Hepatocyte (in vitro differentiated cells): Measurements from ENCODE around the gene PKDREJ. TPM values are rescaled to one million over a fixed set of nuclear protein-coding genes. Genes with fewer than 3 reads are reported as not detected.

ENCODE experiments used
- DNase-seq: peaks from one replicate; pipeline ENCODE4 v3.0.0-alpha.2; 2016; ENCODE audit warnings: low spot score
- H2AFZ ChIP-seq: fragments of 200-600 bp; sonication (generic); 2 replicates; pipeline ENCODE4 v1.6.0; 2016; ENCODE audit warnings: antibody characterized with exemption, mild to moderate bottlenecking
- H3K27ac ChIP-seq: fragments of 200-600 bp; sonication (generic); 2 replicates; pipeline ENCODE4 v1.5.1; 2016; ENCODE audit warnings: mild to moderate bottlenecking
- H3K27me3 ChIP-seq: fragments of 200-600 bp; sonication (generic); 2 replicates; pipeline ENCODE4 v1.6.1; 2016
- H3K36me3 ChIP-seq: fragments of 200-600 bp; sonication (generic); replicated peaks from 2 replicates; pipeline ENCODE4 v1.5.1; 2016; ENCODE audit warnings: low read depth; ENCODE audit not compliant: insufficient read depth
- H3K4me1 ChIP-seq: fragments of 200-600 bp; sonication (generic); 2 replicates; pipeline ENCODE4 v1.5.1; 2016; ENCODE audit warnings: mild to moderate bottlenecking, moderate library complexity; ENCODE audit not compliant: insufficient read depth
- H3K4me2 ChIP-seq: fragments of 200-600 bp; sonication (generic); 2 replicates; pipeline ENCODE4 v1.6.0; 2016
- H3K4me3 ChIP-seq: fragments of 200-600 bp; sonication (generic); 2 replicates; pipeline ENCODE4 v1.5.1; 2016; ENCODE audit warnings: mild to moderate bottlenecking
- H3K79me2 ChIP-seq: fragments of 200-600 bp; sonication (generic); 2 replicates; pipeline ENCODE4 v1.6.0; 2017; ENCODE audit warnings: mild to moderate bottlenecking
- H3K9me2 ChIP-seq: fragments of 200-600 bp; sonication (generic); replicated peaks from 2 replicates; pipeline ENCODE4 v1.6.0; 2017; ENCODE audit warnings: mild to moderate bottlenecking; ENCODE audit not compliant: insufficient read depth
- H3K9me3 ChIP-seq: fragments of 200-600 bp; sonication (generic); 2 replicates; pipeline ENCODE4 v1.5.1; 2016; ENCODE audit warnings: low read depth, mild to moderate bottlenecking
- H4K20me1 ChIP-seq: fragments of 200-600 bp; sonication (generic); 2 replicates; pipeline ENCODE4 v1.6.0; 2016; ENCODE audit warnings: mild to moderate bottlenecking; ENCODE audit not compliant: insufficient read depth, poor library complexity, severe bottlenecking
- EZH2 ChIP-seq: fragments of 200-600 bp; sonication (generic); IDR thresholded peaks from 2 replicates; pipeline ENCODE4 v1.6.1; 2016; ENCODE audit warnings: antibody characterized with exemption, mild to moderate bottlenecking, borderline replicate concordance
- EZH2phosphoT487 ChIP-seq: fragments of 200-600 bp; sonication (generic); IDR thresholded peaks from one replicate; pipeline ENCODE4 v1.6.1; 2018; ENCODE audit warnings: antibody characterized with exemption, mild to moderate bottlenecking, low read depth, moderate library complexity; ENCODE audit not compliant: unreplicated experiment, severe bottlenecking
- WGBS: methylation state at CpG from one replicate; pipeline ENCODE4 v1.1.6; 2016; ENCODE audit warnings: low lambda C conversion rate; ENCODE audit errors: missing lambda C conversion rate; 5-methylcytosine and 5-hydroxymethylcytosine counted together
- polyA plus RNA-seq: library from polyadenylated mRNA; unstranded; fragments of >200 nt; fragmentation: Nextera tagmentation; extraction: Ambion mirVana; gene quantifications from 2 replicates; pipeline ENCODE4 v1.2.1, GENCODE V29; 2016
- total RNA-seq: library from RNA; depleted of rRNA; stranded (reverse); fragments of >200 nt; gene quantifications from 2 replicates; pipeline ENCODE4 v1.2.3, GENCODE V29; 2014
- TF ChIP-seq, protein P1 (sequence below): fragments of 200-600 bp; sonication (generic); IDR thresholded peaks from 2 replicates; pipeline ENCODE4 v1.5.1; 2016; ENCODE audit warnings: antibody characterized with exemption, mild to moderate bottlenecking; ENCODE audit not compliant: poor library complexity

PKDREJ gene
- total and polyA plus RNA-seq, 2 experiments from 2014 or later = 0.16 TPM; not detected in 1

DNA sequence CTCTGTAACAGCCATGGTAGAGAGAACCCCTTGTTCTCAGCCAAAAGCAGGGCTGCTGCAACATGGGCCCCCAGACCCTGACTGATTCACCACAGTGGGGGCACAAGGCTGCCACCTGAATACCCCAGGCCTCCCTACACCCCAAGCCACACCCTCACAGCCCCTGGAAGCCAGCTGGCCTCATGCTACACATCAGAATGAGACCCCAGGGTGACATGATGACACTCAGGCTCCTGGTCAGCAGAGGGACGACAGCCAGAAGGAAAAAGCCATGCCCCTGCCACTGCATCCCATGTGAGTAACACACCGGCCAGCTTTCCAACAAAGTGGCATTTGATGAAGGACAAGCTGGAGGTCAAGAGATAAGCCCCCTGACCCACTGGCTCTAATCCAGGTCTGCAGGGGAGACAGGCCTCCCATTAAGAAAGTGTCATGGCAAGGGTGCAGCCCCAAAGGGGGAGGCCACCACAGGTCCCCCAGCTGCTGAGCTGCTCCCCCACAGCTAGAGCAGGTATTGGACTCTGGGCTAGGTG, 15.6 kb downstream of the PKDREJ start:
- Histone ChIP-seq H2AFZ (no peak overlapping the region), H3K27me3 (no peaks in the 10 kb centered on the region), H3K9me2 (no peaks in the 10 kb centered on the region), H4K20me1 (no peaks in the 10 kb centered on the region), H3K27ac (no peak overlapping the region), H3K79me2 (peaks cover 6% of the 10 kb centered on the region), H3K4me2 (no peak overlapping the region), H3K36me3 (no peaks in the 10 kb centered on the region), H3K4me3 (no peak overlapping the region), H3K9me3 (no peaks in the 10 kb centered on the region), H3K4me1 (peaks cover 6% of the 10 kb centered on the region)
- TF ChIP-seq EZH2phosphoT487 (no peak), EZH2 (no peak)
- TF ChIP-seq, protein P1, sequence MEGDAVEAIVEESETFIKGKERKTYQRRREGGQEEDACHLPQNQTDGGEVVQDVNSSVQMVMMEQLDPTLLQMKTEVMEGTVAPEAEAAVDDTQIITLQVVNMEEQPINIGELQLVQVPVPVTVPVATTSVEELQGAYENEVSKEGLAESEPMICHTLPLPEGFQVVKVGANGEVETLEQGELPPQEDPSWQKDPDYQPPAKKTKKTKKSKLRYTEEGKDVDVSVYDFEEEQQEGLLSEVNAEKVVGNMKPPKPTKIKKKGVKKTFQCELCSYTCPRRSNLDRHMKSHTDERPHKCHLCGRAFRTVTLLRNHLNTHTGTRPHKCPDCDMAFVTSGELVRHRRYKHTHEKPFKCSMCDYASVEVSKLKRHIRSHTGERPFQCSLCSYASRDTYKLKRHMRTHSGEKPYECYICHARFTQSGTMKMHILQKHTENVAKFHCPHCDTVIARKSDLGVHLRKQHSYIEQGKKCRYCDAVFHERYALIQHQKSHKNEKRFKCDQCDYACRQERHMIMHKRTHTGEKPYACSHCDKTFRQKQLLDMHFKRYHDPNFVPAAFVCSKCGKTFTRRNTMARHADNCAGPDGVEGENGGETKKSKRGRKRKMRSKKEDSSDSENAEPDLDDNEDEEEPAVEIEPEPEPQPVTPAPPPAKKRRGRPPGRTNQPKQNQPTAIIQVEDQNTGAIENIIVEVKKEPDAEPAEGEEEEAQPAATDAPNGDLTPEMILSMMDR = no peak
- 97% methylated on average over 2 of the region's 2 CpGs for whole genome bisulfite sequencing
- DNase-seq = no peak

GRCh38 chr22:46246178-46246577, 17.0 kb downstream of the PKDREJ start:
- no peak overlapping the region for H3K4me2 ChIP-seq
- H3K27me3 ChIP-seq = no peaks in the 10 kb centered on the region
- H3K4me1 ChIP-seq = peaks cover 6% of the 10 kb centered on the region
- no peak overlapping the region for H3K4me3 ChIP-seq
- H3K27ac ChIP-seq = no peak overlapping the region
- no peaks in the 10 kb centered on the region for H3K36me3 ChIP-seq
- H2AFZ ChIP-seq = no peak overlapping the region
- H3K9me2 ChIP-seq = no peaks in the 10 kb centered on the region
- DNase-seq = no peak
- H3K79me2 ChIP-seq = peaks cover 6% of the 10 kb centered on the region
- H3K9me3 ChIP-seq = no peaks in the 10 kb centered on the region
- no peaks in the 10 kb centered on the region for H4K20me1 ChIP-seq
- TF ChIP-seq, protein P1 = no peak
- TF ChIP-seq EZH2phosphoT487 = no peak
- TF ChIP-seq EZH2 = no peak
- WGBS = 92% methylated on average over 10 of the region's 10 CpGs

GRCh38 chr22:46245511-46245910, 17.6 kb downstream of the PKDREJ start:
- Histone ChIP-seq H3K27me3 (no peaks in the 10 kb centered on the region), H3K4me2 (no peak overlapping the region), H3K79me2 (peaks cover 4% of the 10 kb centered on the region), H3K9me3 (no peaks in the 10 kb centered on the region), H3K4me3 (no peak overlapping the region), H3K9me2 (no peaks in the 10 kb centered on the region), H3K36me3 (no peaks in the 10 kb centered on the region), H3K4me1 (peaks cover under 1% of the 10 kb centered on the region), H4K20me1 (no peaks in the 10 kb centered on the region), H3K27ac (no peak overlapping the region), H2AFZ (no peak overlapping the region)
- TF ChIP-seq EZH2phosphoT487 (no peak), EZH2 (no peak)
- TF ChIP-seq, protein P1 = no peak
- WGBS = 86% methylated on average over 16 of the region's 16 CpGs
- DNase-seq = no peak

GRCh38 chr22:46244771-46245170, 18.4 kb downstream of the PKDREJ start:
- peaks cover 3% of the 10 kb centered on the region for H3K79me2 ChIP-seq
- H3K9me3 ChIP-seq = no peaks in the 10 kb centered on the region
- no peak for DNase-seq
- no peaks in the 10 kb centered on the region for H3K36me3 ChIP-seq
- no peaks in the 10 kb centered on the region for H3K4me1 ChIP-seq
- 97% methylated on average over 9 of the region's 9 CpGs for WGBS
- no peak overlapping the region for H3K27ac ChIP-seq
- H4K20me1 ChIP-seq = no peaks in the 10 kb centered on the region
- no peak overlapping the region for H2AFZ ChIP-seq
- H3K9me2 ChIP-seq = no peaks in the 10 kb centered on the region
- H3K4me2 ChIP-seq = no peak overlapping the region
- TF ChIP-seq EZH2phosphoT487 (no peak), EZH2 (no peak)
- TF ChIP-seq, protein P1 = no peak
- no peak overlapping the region for H3K4me3 ChIP-seq
- no peaks in the 10 kb centered on the region for H3K27me3 ChIP-seq
